Vagina (tissue), 2 donors: ENCODE data around the gene GRIK4.

Experiments
- CTCF ChIP-seq, 3 experiments: fragments of 450-650 bp in 2 of 3; fragments of 200-600 bp in 1 of 3; sonication (generic) in 1 of 3; IDR thresholded peaks; one replicate each; pipeline ENCODE4 v1.5.1; 2017 to 2019; ENCODE audit warnings: antibody characterized with exemption in 3 of 3, mild to moderate bottlenecking in 2 of 3, moderate library complexity in 2 of 3
- POLR2A ChIP-seq, 2 donors: fragments of 450-650 bp; IDR thresholded peaks; one replicate each; pipeline ENCODE4 v1.6.1; 2017; ENCODE audit warnings: antibody characterized with exemption in 2 of 2, mild to moderate bottlenecking in 2 of 2, moderate library complexity in 2 of 2
- POLR2AphosphoS5 ChIP-seq, 2 donors: sonication (generic); formaldehyde crosslinking; IDR thresholded peaks; one replicate each; pipeline ENCODE4 v1.9.0; 2017; ENCODE audit warnings: antibody characterized with exemption in 2 of 2, mild to moderate bottlenecking in 2 of 2, low read depth in 1 of 2; ENCODE audit not compliant: insufficient read depth in 1 of 2

- TF ChIP-seq CTCF (IDR thresholded peaks at IDR 0.05) (no peak), POLR2AphosphoS5 (IDR thresholded peaks at IDR 0.05; ENCODE audit: insufficient read depth in 1 of 2, low read depth in 1 of 2) (no peak), POLR2A (IDR thresholded peaks at IDR 0.05) (no peak)
Observed at GRCh38 chr11:120627327-120628163, 116.0 kb downstream of the GRIK4 start.
